ENCODE results near the gene SPATA20.

SPATA20 gene

GRCh38 chr17:50579399-50579798 is 32.4 kb downstream of the SPATA20 start:
- no peak for DNase-seq (ENCODE audit: low read depth)

DNA sequence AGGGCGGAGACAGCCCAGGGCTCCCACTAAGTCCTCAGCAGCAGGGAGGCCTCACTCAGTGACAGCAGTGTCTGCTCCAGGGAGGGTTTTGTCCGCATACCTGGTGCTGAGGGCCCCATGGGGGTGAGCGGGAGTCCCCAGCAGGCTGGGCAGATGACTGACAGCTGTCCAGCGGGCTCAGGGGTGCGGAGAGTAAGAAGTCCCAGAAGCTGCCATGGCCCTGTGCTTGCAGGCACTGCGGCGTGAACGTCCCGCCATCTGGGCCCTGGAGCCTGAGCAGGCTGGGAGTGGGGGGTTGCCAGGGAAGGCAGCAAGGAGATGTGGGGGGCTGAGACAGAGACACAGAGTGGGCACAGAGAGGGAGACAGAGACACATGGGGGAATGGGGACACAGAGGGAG is 33.7 kb downstream of the SPATA20 start:
- DNase-seq (ENCODE audit: low read depth) = no peak

- no peak for DNase-seq (ENCODE audit: low read depth)
These were observed 34.3 kb downstream of the SPATA20 start for GRCh38 chr17:50581316-50581715.

- no peak for DNase-seq (ENCODE audit: low read depth)
These were observed 35.8 kb downstream of the SPATA20 start for GRCh38 chr17:50582741-50583140.

GRCh38 chr17:50583641-50584040 is 36.7 kb downstream of the SPATA20 start:
- no peak for DNase-seq (ENCODE audit: low read depth)

DNA sequence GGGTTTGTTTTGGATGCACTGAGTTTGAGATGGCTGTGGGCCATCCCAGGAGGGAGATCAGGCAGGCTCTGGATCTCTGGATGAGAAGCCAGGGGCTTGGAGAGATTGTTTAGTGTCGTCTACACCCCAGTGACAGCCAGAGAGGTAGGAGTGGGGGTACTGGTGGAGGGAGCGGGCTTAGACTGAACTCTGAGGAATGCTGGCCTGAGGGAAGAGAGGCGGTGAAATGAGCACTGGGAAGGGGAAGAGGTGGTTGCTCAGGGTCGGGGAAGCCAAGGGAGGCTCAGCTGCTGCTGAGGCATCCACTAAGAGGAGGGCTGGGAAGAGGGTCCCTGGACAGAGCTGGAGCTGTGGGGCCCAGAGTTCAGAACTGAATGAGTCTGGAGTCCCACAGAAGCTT is 37.1 kb downstream of the SPATA20 start:
- DNase-seq (ENCODE audit: low read depth) = no peak

- DNase-seq (ENCODE audit: low read depth) = no peak
These were observed 37.8 kb downstream of the SPATA20 start for GRCh38 chr17:50584749-50585148.

DNA sequence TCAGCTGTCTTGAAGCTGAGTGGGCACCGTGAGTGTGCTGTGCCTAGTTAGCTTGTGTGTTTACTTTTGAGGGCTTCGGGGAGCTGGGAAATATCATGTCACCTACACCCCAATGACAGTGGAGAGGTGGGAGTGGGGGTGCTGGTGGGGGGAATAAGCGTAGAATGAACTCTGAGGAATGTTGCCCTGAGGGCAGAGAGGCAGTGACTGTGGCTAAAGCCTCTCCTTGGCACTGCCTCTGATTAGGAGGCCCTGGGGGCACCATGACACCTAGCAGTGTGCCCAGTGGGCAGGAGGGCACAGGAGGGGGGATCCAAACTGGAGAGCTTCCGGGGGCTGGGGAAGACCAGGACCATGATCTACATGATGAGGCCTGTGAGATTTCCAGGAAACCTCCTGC is 38.4 kb downstream of the SPATA20 start:
- no peak for DNase-seq (ENCODE audit: low read depth)

GRCh38 chr17:50585891-50586290 is 38.9 kb downstream of the SPATA20 start:
- DNase-seq (ENCODE audit: low read depth) = no peak

GRCh38 chr17:50586421-50587247 is 39.7 kb downstream of the SPATA20 start:
- DNase-seq (ENCODE audit: low read depth) = no peak

- no peak for DNase-seq (ENCODE audit: low read depth)
These were observed 40.6 kb downstream of the SPATA20 start for GRCh38 chr17:50587571-50587970.

DNA sequence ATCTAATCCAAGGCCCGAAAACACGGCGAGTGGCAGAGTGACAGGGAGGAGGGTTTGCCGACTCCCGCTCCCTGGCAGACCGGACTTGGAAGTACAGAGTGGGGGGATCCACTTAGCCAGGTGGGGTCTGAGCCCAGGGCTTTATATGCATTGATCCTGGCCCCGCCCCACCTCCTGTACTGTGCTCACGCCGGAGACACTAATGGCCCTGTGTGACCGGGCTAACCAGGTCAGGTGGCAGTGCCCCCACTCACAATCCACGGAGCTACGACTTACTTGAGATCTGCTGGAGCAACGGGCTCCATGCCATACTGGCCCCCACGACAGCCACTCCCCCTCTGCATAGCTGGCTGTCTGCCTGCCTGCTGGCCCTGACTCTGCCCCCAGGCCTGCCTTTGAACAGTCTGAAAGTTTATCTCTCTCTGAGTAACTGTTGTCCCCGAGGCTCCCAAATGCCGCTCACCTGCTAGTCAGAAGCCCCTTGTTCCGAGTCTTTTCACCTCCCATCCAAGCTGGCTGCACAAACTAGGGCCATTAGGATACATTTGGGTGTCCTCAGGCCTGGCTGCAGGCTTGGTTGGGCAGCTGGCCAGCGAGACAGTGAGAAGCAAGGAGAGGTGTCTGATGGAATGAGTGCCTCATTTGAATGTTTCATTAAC is 41.5 kb downstream of the SPATA20 start:
- DNase-seq (ENCODE audit: low read depth) = no peak

DNA sequence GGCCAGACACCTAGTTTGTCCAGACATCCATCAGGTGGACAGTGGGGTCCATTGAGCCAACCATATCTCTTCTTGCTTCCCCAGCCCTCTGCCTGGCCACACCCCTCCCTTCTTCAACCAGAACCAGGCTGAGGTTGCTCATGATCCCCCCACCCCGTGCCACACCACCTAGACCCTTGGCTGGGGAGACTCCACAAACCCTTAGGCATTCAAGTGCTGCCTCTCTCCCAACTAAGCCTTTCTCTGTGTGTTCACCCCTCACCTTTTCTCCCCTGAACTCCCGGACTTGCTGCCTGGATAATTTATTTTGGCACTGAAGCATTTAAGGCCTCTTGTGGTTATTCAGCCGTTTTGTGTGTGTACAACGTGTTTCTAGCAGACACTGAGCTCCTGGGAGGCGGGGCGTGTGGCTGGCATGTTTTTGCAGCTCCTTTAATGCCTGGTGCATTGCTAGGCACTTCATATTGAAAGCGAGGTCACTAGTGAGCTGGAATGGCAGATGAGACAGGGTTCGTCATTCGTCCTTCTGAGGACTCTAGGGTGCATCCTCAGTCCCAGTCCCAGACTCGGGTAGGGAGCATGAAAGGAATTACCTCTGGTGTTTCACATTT is 42.2 kb downstream of the SPATA20 start:
- DNase-seq (ENCODE audit: low read depth) = no peak

DNA sequence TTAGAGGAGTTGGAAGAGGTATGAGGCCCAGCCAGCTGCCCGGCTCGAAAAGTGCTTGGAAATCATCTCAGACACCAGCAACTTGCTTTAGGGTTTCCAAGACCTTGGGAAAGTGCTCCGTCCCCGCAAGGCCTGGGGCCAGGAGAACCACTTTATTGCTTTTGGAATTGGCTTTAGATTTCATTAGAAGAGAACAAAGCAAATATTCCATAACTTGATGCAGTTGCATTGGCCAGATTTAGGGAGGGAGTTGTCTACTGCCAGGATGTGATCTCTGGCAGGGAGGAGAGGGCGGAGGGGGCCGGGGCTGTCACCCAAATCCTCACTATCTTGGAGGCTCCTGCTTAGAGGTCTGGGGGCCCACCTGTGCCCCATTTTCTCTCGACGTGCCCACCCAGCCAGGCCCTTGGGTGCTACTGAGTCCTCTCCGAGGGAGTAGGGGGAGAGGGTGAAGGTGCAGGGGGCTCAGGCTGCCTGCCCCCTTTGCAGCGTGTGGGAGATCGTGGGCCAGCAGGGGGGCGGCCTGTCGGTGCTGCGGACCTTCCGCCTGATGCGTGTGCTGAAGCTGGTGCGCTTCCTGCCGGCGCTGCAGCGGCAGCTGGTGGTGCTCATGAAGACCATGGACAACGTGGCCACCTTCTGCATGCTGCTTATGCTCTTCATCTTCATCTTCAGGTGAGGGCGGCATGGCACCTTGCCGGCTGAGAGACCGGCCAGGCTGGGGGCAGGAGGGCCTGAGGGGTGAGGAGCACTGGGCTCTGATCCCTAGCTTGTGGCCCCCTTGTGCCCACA is 44.2 kb downstream of the SPATA20 start:
- DNase-seq (ENCODE audit: low read depth) = no peak

DNA sequence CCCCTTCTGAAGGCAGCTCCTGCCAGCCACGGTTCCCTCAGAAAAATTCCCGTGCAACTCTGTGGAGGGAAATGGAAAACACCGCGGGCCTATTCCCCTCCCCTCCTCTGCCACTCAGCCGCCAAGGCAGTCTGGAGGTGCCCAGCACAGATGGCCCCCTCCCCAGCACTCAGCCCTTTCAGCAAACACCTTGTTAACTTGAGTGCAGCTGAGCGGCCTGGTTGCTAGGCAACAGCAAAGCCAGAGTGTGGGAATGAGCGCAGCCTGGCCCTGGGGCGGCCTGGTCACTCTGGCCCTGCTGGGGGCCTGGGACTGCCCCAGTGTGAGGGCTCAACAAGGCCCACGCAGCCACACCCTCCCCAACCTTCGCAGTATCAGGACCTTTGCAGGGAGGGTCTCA is 46.3 kb downstream of the SPATA20 start:
- no peak for DNase-seq (ENCODE audit: low read depth)

DNA sequence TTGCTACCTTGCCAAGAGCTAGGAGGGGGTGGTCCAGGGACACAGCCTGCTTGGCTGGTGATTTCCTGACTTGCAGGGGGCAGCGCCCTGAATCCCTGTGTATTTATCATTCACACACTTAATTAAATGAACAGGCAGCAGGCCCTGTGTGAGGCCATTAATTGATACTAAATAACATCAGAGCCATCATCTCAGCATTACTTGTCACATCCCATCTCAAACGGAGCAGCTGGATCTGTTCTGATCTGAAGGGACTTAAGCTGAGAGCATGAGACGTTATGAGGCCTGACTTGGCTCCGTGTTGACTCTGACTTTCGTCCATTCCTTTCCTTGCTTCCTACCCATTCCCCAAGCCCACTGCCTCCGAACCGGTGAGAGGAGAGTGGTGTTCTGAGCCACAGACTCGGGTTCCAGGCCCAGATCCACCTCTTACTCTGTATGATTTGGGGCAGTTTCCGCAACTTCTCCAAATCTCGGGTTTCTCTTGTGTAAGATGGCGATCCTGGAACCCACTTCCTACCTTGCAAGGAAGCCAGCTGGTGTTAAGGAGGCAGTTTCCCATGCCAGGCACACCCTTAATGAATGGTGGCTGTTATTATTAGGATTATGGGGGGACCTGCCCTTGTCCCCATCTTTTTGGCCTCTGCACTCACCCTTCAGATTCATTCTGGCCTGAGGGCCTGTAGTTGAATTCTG is 47.3 kb downstream of the SPATA20 start:
- DNase-seq (ENCODE audit: low read depth) = no peak

DNA sequence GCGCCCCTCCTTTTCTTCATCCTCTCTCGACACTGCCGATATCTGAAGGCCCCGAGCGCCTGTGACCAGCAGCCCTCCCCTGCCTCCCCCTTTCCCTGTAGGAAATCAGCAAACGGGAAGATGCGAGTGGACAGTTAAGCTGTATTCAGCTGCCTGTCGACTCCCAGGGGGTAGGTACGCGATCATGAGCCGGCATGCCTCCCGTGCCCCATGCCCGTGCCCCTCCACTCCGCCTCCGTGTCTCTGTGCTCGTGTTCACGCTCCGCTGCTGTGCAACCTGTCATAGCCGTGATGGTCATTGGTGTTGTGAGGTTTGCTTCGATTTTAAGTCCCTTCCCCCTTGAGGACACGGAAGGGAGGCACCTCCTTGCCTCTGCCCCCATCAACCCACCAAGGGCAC is 47.9 kb downstream of the SPATA20 start:
- no peak for DNase-seq (ENCODE audit: low read depth)

DNA sequence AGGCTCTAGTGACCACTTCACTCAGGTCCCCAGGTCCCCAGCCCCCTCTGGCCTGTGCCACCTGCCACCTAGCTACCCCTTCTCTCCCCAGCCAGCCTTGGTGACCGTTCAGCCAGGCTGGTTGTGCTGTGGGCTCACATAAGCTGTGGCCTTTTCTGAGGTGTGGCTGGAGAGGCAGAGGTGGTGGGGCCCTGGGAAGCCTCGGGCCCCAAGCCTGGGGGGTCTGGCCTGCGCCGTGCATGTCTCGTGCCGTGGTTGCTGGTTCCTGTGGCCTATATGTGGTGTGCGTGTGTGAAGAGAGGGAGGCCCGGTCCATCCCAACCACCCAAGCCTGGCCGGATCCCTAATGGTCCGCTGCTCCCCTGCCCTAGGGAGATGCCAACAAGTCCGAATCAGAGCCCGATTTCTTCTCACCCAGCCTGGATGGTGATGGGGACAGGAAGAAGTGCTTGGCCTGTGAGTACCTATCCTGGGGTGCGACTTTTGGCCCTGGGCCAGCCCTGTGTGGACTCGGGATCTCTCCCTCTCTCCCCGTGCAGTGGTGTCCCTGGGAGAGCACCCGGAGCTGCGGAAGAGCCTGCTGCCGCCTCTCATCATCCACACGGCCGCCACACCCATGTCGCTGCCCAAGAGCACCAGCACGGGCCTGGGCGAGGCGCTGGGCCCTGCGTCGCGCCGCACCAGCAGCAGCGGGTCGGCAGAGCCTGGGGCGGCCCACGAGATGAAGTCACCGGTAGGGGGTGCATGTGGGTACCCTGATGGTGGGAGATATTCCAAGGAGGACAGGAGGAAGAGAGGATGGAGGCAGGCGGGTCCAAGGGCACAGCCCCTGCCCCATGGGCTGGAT is 49.4 kb downstream of the SPATA20 start:
- DNase-seq (ENCODE audit: low read depth) = no peak

DNA sequence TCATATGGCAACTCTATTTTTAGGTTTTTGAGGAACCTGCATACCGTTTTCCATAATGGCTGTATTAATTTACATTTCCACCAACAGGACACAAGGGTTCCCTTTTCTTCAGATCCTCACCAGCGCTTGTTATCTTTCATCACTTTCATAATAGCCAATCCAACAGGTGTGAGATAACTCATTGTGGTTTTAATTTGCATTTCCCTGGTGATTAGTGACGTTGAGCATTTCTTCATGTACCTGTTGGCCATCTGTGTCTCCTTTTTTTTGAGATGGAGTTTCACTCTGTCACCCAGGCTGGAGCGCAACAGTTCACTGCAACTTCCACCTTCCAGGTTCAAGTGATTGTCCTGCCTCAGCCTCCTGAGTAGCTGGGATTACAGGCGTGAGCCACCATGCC is 51.5 kb downstream of the SPATA20 start:
- no peak for DNase-seq (ENCODE audit: low read depth)

DNA sequence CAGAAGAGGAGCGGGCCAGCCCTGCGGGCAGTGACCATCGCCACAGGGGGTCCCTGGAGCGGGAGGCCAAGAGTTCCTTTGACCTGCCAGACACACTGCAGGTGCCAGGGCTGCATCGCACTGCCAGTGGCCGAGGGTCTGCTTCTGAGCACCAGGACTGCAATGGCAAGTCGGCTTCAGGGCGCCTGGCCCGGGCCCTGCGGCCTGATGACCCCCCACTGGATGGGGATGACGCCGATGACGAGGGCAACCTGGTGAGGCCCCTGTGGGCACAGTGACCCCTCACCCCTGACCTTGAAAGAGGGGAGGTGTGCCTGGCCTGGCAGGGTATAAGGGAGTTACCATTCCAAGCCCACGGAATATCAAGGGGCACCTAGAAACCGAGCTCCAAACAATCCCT is 52.6 kb downstream of the SPATA20 start:
- no peak for DNase-seq (ENCODE audit: low read depth)

GRCh38 chr17:50601823-50602375 is 54.9 kb downstream of the SPATA20 start:
- DNase-seq (ENCODE audit: low read depth) = no peak
